HepG2 (cell line): ENCODE measurements around the gene TTPAL. TPM values are rescaled to one million over a fixed set of nuclear protein-coding genes. Genes with fewer than 3 reads are reported as not detected.
A peak's percentile ranks its signal among the peaks of the same experiment; 100 is the strongest.

ENCODE experiments used
- DMAP1 ChIP-seq: IDR thresholded peaks from 2 replicates; pipeline ENCODE4 v1.6.1; 2016
- JUND ChIP-seq: sonication (generic); formaldehyde crosslinking; IDR thresholded peaks from 2 replicates; pipeline ENCODE4 v1.8.0; 2022; ENCODE audit warnings: mild to moderate bottlenecking, missing genetic modification reagents
- KDM5A ChIP-seq: fragments of 200-600 bp; sonication (generic); IDR thresholded peaks from 2 replicates; pipeline ENCODE4 v1.7.0; 2018; ENCODE audit warnings: antibody characterized with exemption, mild to moderate bottlenecking, low read length, borderline replicate concordance
- KLF12 ChIP-seq: sonication (generic); formaldehyde crosslinking; IDR thresholded peaks from 2 replicates; pipeline ENCODE4 v1.4.0; 2020; ENCODE audit warnings: missing genetic modification reagents, borderline replicate concordance
- ONECUT2 ChIP-seq: sonication (generic); formaldehyde crosslinking; IDR thresholded peaks from 2 replicates; pipeline ENCODE4 v1.4.0; 2020; ENCODE audit warnings: missing genetic modification reagents
- RARA ChIP-seq: IDR thresholded peaks from 2 replicates; pipeline ENCODE4 v1.6.1; 2016; ENCODE audit warnings: missing genetic modification reagents, missing compliant biosample characterization
- SSRP1 ChIP-seq: IDR thresholded peaks from 2 replicates; pipeline ENCODE4 v1.6.1; 2016; ENCODE audit warnings: control low read depth
- ZNF510 ChIP-seq: sonication (generic); formaldehyde crosslinking; IDR thresholded peaks from 2 replicates; pipeline ENCODE4 v1.4.0; 2020; ENCODE audit warnings: low read depth, mild to moderate bottlenecking, missing genetic modification reagents
- ZNF550 ChIP-seq: sonication (generic); formaldehyde crosslinking; IDR thresholded peaks from 2 replicates; pipeline ENCODE4 v1.4.0; 2020; ENCODE audit warnings: mild to moderate bottlenecking, missing genetic modification reagents, borderline replicate concordance
- ZNF713 ChIP-seq: sonication (generic); formaldehyde crosslinking; IDR thresholded peaks from 2 replicates; pipeline ENCODE4 v1.4.0; 2020; ENCODE audit warnings: mild to moderate bottlenecking, missing genetic modification reagents
- polyA plus RNA-seq, 8 experiments: library from polyadenylated mRNA; depleted of rRNA in 3 of 8; stranded (reverse) in 7 of 8; unstranded in 1 of 8; fragments of >200 nt; fragmentation: Illumina TruSeq in 4 of 8; extraction: Trizol in 4 of 8; gene quantifications; 2 replicates each; pipeline versions ENCODE4 v1.2.1 to v1.2.3, GENCODE V29; 2011 to 2016; ENCODE audit warnings: low read depth in 4 of 8, missing spikeins in 1 of 8, mixed read lengths in 1 of 8; ENCODE audit not compliant: insufficient read depth in 1 of 8
- total RNA-seq, 5 experiments: library from RNA; depleted of rRNA; stranded (reverse); fragments of >200 nt; fragmentation: Illumina TruSeq; extraction: Trizol; gene quantifications; 2 replicates each; pipeline ENCODE4 v1.2.3, GENCODE V29; 2016; ENCODE audit warnings: low read depth in 1 of 5
- TF ChIP-seq, protein P1 (sequence below): sonication (generic); formaldehyde crosslinking; IDR thresholded peaks from 2 replicates; pipeline ENCODE4 v1.4.0; 2020; ENCODE audit warnings: mild to moderate bottlenecking, missing genetic modification reagents
- TF ChIP-seq, protein P2 (sequence below): sonication (generic); formaldehyde crosslinking; conservative IDR thresholded peaks from 2 replicates; pipeline ENCODE4 v1.8.0; 2022; ENCODE audit warnings: low read depth, missing genetic modification reagents
- TF ChIP-seq, protein P3 (sequence below): sonication (generic); formaldehyde crosslinking; IDR thresholded peaks from 2 replicates; pipeline ENCODE4 v1.4.0; 2020; ENCODE audit warnings: missing genetic modification reagents
- TF ChIP-seq, protein P4 (sequence below): sonication (generic); formaldehyde crosslinking; IDR thresholded peaks from 2 replicates; pipeline ENCODE4 v1.4.0; 2020; ENCODE audit warnings: missing genetic modification reagents, borderline replicate concordance
- TF ChIP-seq, protein P5 (sequence below): sonication (generic); formaldehyde crosslinking; conservative IDR thresholded peaks from 2 replicates; pipeline ENCODE4 v1.8.0; 2022; ENCODE audit warnings: mild to moderate bottlenecking, moderate library complexity, missing genetic modification reagents

Gene TTPAL
- total and polyA plus RNA-seq, 2 of the 13 experiments (the other 11 are each of a cell fraction or from before 2014, with no cell fraction given) = 4.3 to 18.8 TPM

DNA sequence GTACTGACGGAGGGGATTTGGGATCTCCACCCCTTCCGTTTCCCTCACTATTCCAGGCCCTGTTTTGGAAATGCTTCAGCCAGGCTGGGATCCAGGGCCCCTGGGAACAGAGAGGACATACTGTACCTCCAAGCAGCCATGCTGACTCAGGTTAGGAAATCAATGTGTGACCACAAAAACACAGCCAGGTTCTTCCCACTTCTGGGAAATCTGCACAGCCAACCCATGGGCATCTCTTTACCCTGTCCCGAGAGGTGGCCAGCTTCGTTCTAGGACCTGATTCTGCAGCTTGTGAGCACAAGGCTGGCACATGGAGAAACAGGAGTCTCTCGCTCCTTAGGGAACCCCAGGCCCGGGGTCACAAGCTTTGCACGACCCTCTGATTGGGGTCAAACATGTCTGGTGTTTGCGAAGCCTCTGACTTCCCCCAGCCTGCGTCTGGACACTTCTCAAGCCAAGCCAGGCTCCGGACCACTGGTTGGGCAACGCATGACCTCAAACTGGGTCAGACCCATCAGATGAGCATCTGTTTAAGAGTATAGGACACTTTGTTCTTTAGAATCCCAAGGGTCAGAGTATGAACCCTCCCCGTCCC lies 8.3 kb upstream of the TTPAL start (continued):
- TF ChIP-seq, protein P1, sequence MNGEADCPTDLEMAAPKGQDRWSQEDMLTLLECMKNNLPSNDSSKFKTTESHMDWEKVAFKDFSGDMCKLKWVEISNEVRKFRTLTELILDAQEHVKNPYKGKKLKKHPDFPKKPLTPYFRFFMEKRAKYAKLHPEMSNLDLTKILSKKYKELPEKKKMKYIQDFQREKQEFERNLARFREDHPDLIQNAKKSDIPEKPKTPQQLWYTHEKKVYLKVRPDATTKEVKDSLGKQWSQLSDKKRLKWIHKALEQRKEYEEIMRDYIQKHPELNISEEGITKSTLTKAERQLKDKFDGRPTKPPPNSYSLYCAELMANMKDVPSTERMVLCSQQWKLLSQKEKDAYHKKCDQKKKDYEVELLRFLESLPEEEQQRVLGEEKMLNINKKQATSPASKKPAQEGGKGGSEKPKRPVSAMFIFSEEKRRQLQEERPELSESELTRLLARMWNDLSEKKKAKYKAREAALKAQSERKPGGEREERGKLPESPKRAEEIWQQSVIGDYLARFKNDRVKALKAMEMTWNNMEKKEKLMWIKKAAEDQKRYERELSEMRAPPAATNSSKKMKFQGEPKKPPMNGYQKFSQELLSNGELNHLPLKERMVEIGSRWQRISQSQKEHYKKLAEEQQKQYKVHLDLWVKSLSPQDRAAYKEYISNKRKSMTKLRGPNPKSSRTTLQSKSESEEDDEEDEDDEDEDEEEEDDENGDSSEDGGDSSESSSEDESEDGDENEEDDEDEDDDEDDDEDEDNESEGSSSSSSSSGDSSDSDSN = 0 out of 2 replicates have a peak, but pooled peaks have one; percentile 8
- no peak for TF ChIP-seq JUND (CRISPR knock-in tag)
- no peak for TF ChIP-seq ZNF510 (CRISPR knock-in tag)
- 0 out of 2 replicates have a peak, but pooled peaks have one; percentile 65 for TF ChIP-seq SSRP1 (CRISPR knock-in tag)
- TF ChIP-seq, protein P2, sequence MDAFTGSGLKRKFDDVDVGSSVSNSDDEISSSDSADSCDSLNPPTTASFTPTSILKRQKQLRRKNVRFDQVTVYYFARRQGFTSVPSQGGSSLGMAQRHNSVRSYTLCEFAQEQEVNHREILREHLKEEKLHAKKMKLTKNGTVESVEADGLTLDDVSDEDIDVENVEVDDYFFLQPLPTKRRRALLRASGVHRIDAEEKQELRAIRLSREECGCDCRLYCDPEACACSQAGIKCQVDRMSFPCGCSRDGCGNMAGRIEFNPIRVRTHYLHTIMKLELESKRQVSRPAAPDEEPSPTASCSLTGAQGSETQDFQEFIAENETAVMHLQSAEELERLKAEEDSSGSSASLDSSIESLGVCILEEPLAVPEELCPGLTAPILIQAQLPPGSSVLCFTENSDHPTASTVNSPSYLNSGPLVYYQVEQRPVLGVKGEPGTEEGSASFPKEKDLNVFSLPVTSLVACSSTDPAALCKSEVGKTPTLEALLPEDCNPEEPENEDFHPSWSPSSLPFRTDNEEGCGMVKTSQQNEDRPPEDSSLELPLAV (CRISPR knock-in tag) = no peak
- TF ChIP-seq, protein P3, sequence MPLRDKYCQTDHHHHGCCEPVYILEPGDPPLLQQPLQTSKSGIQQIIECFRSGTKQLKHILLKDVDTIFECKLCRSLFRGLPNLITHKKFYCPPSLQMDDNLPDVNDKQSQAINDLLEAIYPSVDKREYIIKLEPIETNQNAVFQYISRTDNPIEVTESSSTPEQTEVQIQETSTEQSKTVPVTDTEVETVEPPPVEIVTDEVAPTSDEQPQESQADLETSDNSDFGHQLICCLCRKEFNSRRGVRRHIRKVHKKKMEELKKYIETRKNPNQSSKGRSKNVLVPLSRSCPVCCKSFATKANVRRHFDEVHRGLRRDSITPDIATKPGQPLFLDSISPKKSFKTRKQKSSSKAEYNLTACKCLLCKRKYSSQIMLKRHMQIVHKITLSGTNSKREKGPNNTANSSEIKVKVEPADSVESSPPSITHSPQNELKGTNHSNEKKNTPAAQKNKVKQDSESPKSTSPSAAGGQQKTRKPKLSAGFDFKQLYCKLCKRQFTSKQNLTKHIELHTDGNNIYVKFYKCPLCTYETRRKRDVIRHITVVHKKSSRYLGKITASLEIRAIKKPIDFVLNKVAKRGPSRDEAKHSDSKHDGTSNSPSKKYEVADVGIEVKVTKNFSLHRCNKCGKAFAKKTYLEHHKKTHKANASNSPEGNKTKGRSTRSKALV (CRISPR knock-in tag) = no peak
- TF ChIP-seq KLF12 = no peak
- no peak for TF ChIP-seq ZNF550 (CRISPR knock-in tag)
- TF ChIP-seq KDM5A = no peak
- no peak for TF ChIP-seq DMAP1 (CRISPR knock-in tag)
- no peak for TF ChIP-seq RARA (CRISPR knock-in tag)
- no peak for TF ChIP-seq ONECUT2 (CRISPR knock-in tag)
- TF ChIP-seq, protein P4, sequence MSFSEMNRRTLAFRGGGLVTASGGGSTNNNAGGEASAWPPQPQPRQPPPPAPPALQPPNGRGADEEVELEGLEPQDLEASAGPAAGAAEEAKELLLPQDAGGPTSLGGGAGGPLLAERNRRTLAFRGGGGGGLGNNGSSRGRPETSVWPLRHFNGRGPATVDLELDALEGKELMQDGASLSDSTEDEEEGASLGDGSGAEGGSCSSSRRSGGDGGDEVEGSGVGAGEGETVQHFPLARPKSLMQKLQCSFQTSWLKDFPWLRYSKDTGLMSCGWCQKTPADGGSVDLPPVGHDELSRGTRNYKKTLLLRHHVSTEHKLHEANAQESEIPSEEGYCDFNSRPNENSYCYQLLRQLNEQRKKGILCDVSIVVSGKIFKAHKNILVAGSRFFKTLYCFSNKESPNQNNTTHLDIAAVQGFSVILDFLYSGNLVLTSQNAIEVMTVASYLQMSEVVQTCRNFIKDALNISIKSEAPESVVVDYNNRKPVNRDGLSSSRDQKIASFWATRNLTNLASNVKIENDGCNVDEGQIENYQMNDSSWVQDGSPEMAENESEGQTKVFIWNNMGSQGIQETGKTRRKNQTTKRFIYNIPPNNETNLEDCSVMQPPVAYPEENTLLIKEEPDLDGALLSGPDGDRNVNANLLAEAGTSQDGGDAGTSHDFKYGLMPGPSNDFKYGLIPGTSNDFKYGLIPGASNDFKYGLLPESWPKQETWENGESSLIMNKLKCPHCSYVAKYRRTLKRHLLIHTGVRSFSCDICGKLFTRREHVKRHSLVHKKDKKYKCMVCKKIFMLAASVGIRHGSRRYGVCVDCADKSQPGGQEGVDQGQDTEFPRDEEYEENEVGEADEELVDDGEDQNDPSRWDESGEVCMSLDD (CRISPR knock-in tag) = no peak
- TF ChIP-seq ZNF713 (CRISPR knock-in tag) = no peak
- TF ChIP-seq, protein P5, sequence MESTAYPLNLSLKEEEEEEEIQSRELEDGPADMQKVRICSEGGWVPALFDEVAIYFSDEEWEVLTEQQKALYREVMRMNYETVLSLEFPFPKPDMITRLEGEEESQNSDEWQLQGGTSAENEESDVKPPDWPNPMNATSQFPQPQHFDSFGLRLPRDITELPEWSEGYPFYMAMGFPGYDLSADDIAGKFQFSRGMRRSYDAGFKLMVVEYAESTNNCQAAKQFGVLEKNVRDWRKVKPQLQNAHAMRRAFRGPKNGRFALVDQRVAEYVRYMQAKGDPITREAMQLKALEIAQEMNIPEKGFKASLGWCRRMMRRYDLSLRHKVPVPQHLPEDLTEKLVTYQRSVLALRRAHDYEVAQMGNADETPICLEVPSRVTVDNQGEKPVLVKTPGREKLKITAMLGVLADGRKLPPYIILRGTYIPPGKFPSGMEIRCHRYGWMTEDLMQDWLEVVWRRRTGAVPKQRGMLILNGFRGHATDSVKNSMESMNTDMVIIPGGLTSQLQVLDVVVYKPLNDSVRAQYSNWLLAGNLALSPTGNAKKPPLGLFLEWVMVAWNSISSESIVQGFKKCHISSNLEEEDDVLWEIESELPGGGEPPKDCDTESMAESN (CRISPR knock-in tag) = no peak
